Cardiac septum (tissue), 1 donor: ENCODE data around the gene CHSY1. TPM values are rescaled to one million over a fixed set of nuclear protein-coding genes. Genes with fewer than 3 reads are reported as not detected.

Experiments used
- DNase-seq: peaks from one replicate; pipeline ENCODE4 v3.0.0-alpha.2; 2020; ENCODE audit warnings: low spot score
- intact Hi-C: fragments of 100-400 bp; cut with DNase I; formaldehyde crosslinking; loops from one replicate; pipeline ENCODE4 v1.14.0; 2022
- total RNA-seq: library from RNA; stranded (reverse); fragmentation: NEBNext Ultra II Directional; extraction: Animal tissue kit (Norgen Biotek cat#: 25700); gene quantifications from one replicate; pipeline ENCODE4 v1.2.1, GENCODE V29; 2021
- donor health status: DM: no; HTN: no; CAD: no.

CHSY1 gene
- total RNA-seq, 1 donor from 2014 or later: 17.5 TPM

DNA sequence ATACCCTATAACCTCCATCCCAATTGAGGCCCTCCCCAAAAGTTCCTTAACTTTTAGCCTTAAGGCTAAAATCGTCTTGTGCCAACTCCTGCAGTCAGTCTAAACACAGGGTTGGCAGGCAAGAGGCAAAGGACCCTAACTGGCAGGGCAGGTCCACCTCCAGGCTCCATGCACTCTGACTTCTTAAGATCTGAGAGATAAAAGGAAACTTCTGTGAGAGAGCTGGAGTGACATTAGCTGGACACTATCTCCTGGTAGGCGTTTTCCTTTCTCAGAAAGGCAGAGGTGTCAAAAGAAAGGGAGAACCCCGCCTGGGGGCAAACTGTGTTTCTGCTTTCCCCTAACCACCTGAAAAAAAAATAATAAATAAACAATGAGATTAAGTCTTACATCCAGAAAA lies 3.6 kb downstream of the CHSY1 start:
- intact Hi-C loops: no loop called here
- DNase-seq: no peak

DNA sequence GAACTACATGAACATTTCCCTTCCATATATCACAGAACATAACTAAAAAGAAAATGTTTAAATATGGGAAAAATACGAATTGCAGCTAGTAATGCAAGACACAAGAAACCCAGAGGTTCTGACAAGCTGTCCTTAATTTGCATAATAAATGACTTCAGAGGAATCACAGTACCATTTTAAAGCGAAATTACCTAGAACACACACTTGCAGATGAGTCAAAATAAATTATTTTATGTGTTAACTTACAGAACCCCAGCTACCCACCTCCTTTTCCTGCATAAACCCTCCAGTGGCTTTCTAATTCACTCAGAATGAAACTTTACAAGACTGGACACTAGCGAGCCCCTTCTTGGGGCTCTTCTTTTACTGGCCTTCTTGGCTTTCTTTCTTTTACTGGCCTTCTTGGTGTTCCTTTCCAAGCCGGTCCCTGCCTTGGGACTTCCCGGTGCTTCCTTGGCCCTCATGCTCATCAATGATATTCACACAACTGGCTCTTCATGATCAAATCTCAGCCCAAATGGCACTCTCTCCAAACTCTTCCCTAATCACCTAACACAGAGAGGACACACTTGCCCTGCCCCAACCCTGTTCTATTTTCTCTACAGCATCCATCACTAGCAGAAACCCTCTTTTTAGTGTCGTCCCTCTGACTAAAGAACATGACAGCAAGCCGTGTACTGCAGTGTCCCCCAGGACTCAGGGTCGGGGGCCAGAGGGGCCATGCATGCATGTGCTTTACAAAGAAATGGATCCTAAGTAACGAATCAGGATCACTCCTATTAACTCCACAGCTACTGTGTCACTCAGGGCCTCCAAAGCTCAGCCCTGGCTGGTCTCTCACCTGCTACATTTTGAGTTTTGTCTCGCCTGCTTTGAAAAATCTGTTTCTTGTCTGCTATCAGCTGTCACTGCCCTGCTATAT lies 4.8 kb downstream of the CHSY1 start:
- intact Hi-C loops: no loop called here
- no peak for DNase-seq

DNA sequence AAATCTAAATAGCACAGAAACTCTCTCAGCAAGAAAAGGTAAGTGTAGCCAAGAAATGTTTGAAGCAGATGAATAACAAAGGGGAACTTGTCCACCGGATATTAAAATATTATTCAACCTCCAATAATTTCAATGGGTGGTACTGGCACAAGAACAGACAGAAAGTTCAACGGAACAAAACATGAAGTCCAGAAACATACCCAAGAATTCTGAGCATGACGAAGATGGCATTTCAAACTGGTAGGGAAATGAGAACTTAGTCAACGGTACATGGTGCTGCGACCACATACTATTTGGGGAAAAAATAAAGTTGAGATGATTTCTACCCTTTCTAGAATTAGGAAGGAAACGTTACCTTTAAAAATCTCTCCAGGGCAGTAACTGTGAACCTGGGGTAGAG lies 5.5 kb downstream of the CHSY1 start:
- intact Hi-C loops: no loop called here

DNA sequence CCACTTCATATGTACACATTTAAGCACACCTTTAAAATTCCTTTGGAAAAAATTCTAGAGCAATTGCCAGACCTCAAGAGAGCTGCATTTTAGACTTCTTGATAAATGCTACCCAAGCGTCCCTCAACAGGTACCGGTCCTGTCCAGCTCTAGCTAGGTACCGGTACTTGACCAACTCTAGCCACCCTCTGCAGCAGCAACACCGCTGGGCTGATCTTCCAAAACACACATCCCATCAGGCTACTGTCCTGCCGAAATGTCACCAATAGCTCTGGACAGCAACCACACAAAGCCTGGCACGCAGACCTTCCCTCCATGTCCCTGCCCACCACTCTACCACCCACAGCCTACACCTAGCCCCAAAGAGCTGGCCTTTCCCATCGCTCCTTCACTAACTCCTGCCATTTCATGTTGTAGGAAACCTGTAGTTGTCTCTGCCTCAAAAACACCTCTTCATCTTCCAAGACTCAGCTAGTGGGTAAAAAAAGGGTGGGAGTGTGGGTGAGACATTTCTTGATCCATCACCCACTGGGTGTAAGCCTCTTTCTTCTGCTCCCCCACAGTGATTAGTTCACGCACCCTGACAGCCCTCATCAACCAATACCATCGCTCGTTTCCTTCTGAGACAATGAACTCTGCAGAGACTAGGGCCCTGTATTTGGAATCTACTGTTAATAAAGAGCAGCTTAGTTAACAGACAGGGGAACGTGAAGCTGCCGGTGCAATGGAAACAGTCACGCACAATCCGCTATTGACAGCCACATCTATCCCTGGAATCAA lies 6.8 kb downstream of the CHSY1 start:
- intact Hi-C loops: no loop called here
- DNase-seq: no peak

More for the DNA sequence above, 5.5 kb downstream of the CHSY1 start:
- DNase-seq: no peak

DNA sequence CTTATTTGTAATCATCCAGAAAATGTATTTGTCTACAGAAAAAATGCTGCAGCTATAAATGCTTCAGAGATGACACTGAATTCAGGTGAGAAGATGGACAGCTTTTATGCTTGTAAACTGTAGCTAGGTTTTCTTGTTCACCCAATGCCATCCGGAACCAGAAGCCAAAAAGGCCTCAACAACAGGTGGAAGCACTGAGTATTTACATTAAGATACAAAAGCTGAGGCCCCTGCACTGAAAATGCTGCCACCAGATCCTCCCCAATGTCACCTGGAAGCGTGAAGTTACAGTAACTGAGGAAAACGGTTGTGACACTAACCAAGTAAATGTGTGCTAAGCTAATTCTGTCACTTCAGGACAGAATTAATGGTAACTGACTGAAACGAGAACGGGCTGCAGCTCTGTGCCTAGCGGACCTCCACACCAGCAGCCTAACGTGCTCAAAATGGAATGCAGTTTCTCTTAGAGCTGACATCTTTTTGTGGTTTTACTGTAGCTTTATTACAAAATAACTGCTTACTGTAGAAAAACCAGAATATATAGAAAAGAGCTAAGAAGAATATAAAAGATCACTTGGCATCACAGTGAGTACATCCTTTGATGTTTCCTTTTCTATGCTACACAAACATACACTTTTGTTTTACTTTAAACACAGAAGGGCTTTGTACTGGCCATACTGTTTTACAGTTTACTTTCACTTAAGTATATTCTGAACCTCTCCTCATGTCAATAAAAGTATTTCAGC lies 7.6 kb downstream of the CHSY1 start:
- intact Hi-C loops: no loop called here

DNA sequence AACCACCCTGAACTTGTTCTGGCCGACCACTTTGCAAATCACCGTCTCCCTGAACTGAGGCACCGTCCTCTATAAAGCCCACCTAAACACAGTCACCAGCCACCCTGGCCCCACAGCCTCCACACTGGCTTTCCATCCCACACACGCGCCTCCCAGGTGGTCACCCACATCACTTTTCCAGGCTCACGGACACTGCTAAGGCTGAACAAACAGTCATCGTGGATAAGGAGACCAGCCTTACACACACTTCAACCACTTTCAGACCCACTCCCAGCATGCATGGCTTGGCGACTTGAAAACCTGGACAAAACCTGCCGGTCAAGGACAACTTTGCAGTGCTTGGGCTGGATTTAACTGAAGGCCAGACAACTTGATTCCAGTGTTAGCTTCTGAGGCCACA lies 8.4 kb downstream of the CHSY1 start:
- intact Hi-C loops: no loop called here

More for the DNA sequence above, 7.6 kb downstream of the CHSY1 start:
- DNase-seq: no peak

DNA sequence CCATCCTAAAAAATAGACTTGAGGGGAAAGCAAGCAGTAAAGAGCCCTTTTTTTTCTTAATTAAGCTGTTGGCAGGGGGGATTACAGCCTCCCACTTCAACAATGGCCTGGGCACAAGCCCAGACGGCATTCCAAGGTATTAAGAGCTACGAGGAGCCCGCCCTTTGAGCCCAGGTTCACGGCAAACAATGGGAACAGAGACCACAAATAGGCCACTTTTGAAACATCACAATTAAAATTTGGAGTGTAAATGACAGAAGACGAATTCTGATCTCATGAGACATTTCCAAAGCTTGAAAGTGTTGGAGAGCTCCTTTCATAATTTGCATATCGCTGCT lies 8.9 kb downstream of the CHSY1 start:
- DNase-seq: no peak
- intact Hi-C loops: no loop called here

More for the DNA sequence above, 8.4 kb downstream of the CHSY1 start:
- no peak for DNase-seq

DNA sequence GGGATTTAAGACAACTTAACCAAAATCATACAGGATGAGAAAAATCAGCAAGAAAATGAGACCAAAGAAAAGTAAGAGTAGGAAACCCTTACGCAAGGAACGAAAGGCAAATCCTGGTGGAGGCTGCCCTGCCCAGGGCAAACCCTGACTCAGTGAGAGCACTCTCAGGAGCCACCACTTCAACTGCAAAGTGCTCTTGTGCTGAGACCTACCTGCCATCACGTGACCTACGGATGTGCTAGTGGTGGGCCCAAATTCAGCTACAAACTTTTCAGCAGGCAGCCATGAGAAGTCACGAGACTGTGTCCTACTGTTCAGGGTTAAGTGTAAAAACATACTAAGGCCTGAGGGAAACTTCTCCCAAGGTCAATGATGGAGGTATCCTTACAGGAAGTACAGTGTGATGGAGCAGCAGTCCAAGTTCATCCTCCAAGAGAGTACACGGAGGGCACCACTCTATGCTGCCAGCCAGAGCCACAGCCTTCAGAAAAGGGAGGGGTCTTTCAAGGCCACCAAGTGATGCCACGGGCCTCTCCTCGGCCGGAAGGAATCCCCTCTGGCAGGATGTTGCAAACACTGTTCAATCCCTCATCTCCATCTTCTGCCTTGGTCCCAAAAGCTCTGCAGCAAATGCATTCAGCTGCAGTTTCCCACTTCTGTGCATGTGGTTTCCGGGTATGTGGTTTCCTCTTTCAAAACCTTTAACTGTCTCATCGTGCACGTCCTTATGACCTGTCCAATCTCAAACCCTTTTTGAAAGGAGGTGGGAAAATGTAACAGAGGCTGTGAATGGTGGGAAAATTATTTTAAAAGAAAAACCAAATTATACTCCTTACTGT lies 9.5 kb downstream of the CHSY1 start:
- DNase-seq: no peak

DNA sequence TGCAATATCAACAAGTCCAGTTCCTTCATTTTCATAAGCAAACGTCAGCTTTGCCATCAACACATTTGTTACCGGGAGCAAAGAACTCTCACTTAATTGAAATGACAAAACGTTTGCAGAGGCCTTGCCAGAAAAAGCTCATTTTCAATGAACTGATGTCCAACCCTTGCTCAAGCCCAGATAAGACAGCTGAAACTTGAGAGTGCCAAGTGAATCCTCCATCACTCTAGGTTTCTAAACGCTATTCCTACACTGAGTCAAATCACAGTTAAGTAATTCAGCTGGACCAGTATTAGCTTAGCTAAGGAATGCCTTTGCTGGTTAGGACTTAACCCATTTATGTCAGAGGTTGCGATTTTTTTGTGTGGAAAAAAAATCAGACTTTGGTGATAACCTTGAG lies 11.5 kb downstream of the CHSY1 start:
- DNase-seq: no peak
- intact Hi-C loops: loop anchor here (2.0 kb wide), 1 partner anchor 54 kb away; no protein-coding TSS in a partner anchor

More for the DNA sequence above, 9.5 kb downstream of the CHSY1 start:
- intact Hi-C loops: no loop called here

DNA sequence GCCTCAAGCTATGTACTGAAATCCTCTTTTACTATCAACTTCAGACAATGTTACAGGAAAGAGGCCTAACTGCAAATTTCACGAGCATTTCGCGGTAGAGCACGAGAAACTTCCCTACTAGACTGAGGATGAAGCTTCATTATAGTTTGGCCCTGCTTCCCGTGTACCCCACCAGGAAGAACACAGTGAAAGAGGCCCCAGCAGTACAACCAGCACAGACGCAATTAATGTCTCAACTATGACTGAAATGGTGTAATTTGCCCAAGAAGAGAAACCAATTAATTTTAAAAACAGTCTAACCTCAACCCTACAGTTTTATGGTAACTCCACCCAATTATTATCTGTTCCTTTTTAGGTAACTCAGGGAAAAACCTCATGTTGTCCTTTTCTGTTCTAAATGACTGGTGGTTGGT lies 12.1 kb downstream of the CHSY1 start:
- intact Hi-C loops: loop anchor here (2.0 kb wide), 1 partner anchor 53 kb away; no protein-coding TSS in a partner anchor
- no peak for DNase-seq

DNA sequence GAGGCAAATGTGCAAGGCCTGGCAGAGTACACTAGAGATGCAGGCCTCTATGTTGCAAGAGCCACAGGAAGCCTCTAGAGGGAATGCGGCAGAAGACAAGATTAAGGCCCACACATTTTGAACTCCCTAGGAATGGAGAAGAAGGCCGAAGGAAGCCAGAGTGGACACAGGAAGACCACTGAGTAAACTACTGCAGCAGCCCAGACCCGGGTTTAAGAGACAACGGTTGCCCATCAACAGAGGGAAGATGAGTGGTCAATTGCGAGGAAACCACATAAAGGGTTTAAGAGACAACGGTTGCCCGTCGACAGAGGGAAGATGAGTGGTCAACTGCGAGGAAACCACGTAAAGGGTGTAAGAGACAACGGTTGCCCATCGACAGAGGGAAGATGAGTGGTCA lies 14.6 kb downstream of the CHSY1 start:
- intact Hi-C loops: no loop called here
- DNase-seq: no peak

DNA sequence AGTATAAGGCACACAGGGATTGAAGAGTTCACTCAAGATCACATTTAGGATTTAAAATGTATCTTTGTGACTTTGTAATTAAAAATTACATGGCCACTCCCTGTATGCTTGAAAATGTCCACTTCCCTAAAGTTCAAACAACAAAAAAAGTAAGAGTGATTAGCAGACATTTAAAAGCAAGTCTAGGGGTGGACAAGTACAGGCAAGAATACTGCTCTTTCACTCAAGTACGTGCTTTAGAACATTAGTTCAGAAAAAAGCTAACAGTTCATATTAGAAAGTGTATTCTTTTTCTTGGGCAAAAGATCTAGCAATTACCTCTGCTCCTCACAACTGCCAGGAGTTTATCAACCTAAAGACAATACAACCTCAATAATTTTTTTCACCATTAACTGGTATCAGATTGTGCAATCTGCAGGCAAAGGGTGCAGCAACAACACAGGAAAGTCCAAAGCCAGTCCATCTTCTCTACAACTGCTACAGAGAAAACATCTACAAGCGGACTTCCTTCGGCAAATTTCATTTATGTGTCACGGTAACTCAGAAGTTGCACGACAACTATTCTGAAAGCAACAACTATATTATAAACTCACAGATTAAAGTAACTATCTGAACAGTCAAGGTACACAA lies 18.1 kb downstream of the CHSY1 start:
- no peak for DNase-seq
- intact Hi-C loops: no loop called here

DNA sequence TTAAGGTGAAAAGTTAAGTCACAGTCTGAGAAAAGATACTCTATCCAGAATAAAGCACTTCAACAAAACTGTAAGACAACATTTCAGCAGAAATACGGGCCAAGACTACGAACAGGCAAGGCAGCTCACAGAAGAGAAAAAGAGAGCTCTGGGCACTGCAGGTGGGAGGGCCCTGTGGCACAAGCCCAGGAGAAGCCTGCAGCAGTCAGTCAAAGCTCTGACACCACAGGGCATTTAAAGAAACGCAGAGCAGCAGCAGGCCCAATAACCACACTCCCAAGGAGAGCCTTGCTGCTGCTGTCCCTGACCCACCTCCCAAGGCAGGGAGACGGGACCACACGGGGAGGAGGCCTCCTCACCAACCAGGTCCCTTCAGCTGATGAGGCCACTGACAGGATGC lies 19.2 kb downstream of the CHSY1 start:
- intact Hi-C loops: no loop called here

DNA sequence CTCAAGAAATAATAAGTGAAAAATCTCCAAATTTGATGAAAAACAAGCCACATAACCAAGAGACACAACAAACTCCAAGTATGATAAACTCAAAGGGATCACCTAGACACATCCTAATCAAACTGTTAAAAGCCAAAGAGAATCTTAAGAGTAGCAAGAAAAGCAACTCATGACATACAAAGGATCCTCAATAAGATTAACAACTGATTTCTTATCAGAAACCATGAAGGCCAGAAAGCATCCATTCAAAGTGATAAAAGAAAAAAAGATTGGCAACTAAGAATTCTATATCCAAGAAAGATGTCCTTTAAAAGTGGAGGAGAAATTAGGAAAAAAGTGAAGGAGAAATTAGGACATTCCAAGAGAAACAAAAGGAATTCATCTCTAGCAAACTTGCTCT lies 23.5 kb downstream of the CHSY1 start:
- intact Hi-C loops: no loop called here
- DNase-seq: no peak

More for the DNA sequence above, 19.2 kb downstream of the CHSY1 start:
- no peak for DNase-seq

DNA sequence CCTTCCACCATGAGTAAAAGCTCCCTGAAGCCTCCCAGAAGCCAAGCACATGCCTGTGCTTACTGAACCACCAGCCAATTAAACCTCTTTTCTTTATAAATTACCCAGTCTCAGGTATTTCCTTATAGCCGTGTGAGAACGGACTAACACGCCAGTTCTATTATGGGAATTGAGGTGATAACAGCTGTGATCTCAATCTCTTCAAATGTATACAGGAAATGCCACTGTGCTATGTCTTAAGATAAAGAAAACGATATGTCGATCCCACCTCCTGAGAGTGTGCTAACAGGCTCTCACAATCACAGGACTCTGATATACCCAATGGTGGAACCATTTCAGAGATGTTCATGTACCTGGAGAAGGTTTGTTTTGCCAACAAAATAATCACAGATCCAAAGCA lies 26.2 kb downstream of the CHSY1 start:
- intact Hi-C loops: no loop called here
- no peak for DNase-seq

DNA sequence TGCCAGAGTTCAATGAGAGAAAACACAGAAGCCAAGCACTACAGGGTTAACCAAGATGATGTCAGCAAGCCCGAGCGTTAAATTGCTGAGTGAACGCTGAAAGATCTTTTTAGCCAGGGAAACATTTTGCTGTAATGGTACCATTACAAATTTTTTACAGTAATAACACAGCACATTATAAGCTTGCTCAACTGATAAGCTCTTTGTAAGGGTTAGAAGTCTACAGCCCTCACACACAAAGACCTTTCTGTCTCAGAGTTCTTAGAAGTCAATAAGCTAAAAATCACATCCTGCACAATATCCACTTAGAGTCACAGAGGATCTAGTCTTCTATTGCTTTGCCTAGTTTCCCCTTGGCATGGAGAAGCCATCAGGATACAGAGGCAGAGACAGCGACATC lies 29.9 kb downstream of the CHSY1 start:
- DNase-seq: no peak
- intact Hi-C loops: no loop called here

DNA sequence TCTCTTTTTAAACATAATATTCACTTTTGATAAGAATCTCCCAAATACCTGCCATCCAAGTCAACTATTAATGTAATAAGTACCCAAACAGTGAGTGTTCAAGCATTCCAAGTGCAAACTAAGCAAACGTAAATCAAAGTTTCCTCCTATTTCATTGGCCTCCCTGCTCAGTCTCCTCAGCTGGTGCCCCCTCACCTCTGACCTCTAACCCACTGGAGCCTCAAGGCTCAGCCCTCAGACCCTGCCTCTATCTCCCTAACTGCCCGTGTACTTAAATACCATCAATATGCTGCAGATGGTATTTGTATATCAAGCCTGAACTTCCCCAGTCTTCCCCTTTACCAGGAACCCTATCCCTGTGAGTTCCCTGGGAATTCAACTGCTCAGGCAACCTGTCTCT lies 31.8 kb downstream of the CHSY1 start:
- no peak for DNase-seq
- intact Hi-C loops: no loop called here

DNA sequence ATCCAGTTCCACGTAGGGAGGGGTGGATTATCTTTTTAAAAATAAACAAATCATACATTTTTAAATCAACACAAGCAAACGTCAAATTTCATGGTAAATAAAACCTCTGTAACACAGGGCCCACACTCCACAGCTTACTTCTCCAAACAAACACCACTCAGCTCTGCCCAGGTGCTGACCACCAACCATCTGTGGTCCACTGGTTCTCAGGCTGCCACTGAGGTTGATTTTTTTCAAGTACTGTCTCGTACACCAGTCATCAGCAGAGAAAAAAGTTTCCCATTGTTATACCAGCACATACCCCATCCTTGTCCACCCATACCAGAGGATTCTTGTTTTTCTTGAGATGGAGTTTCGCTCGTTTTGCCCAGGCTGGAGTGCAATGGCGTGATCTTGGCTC lies 32.4 kb downstream of the CHSY1 start:
- intact Hi-C loops: no loop called here

DNA sequence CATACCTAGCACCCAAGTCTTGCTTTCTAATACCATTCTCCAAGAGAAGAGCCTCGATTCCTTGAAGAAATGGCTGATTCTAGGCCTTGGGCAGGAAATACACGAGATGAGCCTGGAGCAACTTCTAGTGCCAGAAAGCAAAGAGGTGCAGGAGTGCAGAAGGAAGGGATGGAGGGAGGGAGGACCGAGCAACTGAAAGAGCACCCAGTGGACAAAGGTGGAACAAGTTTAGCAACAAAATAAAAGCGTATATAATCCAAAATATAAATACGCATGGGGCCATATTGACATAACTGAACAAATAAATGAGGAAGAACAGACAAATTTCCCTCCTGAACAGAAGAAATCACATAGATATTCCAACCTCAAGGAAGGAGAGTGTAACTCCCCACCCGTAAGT lies 34.4 kb downstream of the CHSY1 start:
- DNase-seq: no peak
- intact Hi-C loops: no loop called here

More for the DNA sequence above, 32.4 kb downstream of the CHSY1 start:
- DNase-seq: no peak
